Bronchial epithelial cell (primary cell): ENCODE results near the gene IL24. TPM values are rescaled to one million over a fixed set of nuclear protein-coding genes. Genes with fewer than 3 reads are reported as not detected.

ENCODE experiments used
- DNase-seq: peaks from one replicate; pipeline ENCODE4 v3.0.0-alpha.2; 2010; ENCODE audit warnings: low read depth
- FAIRE-seq: peaks from 2 replicates; lab custom pipeline; 2011; peaks lifted over from hg19 to GRCh38; lab: Jason Lieb, UNC
- H3K27me3 ChIP-seq: 2 replicates; pipeline ENCODE4 v1.5.1; 2011; ENCODE audit warnings: low read length; ENCODE audit not compliant: control insufficient read depth, insufficient read depth
- H3K36me3 ChIP-seq: 2 replicates; pipeline ENCODE4 v1.5.1; 2011; ENCODE audit warnings: low read length; ENCODE audit not compliant: control insufficient read depth, insufficient read depth
- H3K4me3 ChIP-seq: 2 replicates; pipeline ENCODE4 v1.5.1; 2011; ENCODE audit warnings: mild to moderate bottlenecking, low read depth, low read length, control low read depth
- total RNA-seq: library from RNA; depleted of rRNA; stranded (reverse); fragments of >200 nt; gene quantifications from 2 replicates; pipeline ENCODE4 v1.2.1, GENCODE V29; 2014
- TF ChIP-seq, protein P1 (sequence below): IDR thresholded peaks from 2 replicates; pipeline ENCODE4 v1.5.1; 2011; ENCODE audit warnings: mild to moderate bottlenecking, moderate library complexity, low read length, control low read depth, inconsistent platforms; ENCODE audit not compliant: insufficient read depth, severe bottlenecking

Gene IL24
- total RNA-seq, 1 donor from 2014 or later: 0.26 TPM

DNA sequence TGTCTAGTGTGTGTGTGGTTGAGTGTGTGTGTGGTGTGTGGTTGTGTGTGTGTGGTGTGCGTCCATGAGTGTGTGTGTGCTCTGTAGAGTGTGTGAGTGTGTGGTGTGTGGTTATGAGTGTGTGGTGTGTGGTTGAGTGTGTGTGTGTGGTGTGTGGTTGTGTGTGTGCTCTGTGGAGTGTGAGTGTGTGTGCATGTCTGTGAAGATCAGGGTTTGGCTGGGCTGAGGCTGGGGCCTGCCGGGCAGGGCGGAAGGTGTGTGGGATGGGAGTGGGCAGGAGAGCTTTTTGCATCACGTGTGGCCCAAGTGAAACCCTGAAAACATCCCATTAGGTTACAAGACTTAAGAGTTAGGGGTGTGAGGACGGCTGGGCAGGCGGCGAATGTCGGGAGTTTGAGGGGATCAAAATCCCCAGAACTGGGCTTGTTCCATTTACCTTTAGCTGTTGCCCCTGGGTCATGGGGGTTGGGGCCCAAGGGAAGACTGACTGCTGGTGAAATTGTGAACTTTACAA, 27.4 kb downstream of the IL24 start:
- no peak for DNase-seq
- Histone ChIP-seq H3K36me3 (no peaks in the 10 kb centered on the region), H3K27me3 (no peaks in the 10 kb centered on the region), H3K4me3 (no peak overlapping the region)
- FAIRE-seq: no peak
- TF ChIP-seq, protein P1, sequence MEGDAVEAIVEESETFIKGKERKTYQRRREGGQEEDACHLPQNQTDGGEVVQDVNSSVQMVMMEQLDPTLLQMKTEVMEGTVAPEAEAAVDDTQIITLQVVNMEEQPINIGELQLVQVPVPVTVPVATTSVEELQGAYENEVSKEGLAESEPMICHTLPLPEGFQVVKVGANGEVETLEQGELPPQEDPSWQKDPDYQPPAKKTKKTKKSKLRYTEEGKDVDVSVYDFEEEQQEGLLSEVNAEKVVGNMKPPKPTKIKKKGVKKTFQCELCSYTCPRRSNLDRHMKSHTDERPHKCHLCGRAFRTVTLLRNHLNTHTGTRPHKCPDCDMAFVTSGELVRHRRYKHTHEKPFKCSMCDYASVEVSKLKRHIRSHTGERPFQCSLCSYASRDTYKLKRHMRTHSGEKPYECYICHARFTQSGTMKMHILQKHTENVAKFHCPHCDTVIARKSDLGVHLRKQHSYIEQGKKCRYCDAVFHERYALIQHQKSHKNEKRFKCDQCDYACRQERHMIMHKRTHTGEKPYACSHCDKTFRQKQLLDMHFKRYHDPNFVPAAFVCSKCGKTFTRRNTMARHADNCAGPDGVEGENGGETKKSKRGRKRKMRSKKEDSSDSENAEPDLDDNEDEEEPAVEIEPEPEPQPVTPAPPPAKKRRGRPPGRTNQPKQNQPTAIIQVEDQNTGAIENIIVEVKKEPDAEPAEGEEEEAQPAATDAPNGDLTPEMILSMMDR: no peak

DNA sequence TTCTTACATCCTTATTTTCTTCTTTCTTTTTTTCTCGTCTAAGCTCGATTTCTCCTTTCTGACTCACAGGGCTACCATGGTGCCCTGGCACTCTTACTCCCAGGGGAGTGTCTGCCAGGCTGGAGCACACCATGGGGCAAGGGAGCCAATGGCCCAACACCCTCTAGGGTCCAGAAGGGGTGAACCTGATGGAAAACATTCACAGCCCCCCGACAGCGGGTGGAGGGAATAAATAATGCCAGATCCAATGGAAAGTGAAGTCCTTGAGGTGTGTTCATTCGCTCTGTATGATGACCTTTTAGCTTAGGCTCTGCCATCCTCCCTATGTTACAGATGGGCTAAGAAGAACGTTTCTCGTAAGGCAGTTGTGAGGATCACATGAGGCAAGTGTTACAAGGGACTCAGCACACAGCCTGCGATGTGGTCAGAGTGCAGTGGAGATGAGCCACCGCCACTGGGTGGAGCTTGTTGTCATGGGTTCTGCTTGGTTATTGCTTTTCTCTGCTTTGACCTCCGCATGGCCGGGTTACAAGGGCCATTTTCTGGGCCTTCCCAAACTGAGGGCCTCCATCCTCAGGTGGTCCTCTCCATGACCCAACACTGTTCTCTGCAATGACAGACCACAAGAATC, 28.0 kb downstream of the IL24 start:
- H3K27me3 ChIP-seq: no peaks in the 10 kb centered on the region
- no peak overlapping the region for H3K4me3 ChIP-seq
- DNase-seq (no peak), FAIRE-seq (no peak)
- H3K36me3 ChIP-seq: no peaks in the 10 kb centered on the region
- TF ChIP-seq, protein P1: no peak

DNA sequence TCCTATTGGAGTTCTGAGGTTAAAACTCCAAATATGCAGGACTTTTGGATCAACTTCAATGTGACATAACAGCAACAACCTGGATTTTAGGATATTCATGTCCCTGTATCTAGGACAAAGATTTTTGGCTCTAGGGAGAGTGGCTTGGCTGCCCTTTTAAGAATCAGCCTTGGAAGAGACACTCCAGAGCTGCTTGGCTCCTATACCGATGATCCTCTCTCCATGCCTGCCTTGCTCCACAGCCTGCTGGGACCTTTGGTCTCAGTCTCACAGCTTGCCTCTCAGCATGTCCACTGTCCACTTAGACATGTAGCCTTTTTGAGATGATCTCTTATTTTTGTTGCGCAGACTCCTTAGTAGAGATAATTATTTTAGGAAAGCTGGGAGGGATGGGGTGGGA, 29.0 kb downstream of the IL24 start:
- Histone ChIP-seq H3K36me3 (no peaks in the 10 kb centered on the region), H3K4me3 (no peak overlapping the region), H3K27me3 (no peaks in the 10 kb centered on the region)
- DNase-seq (no peak), FAIRE-seq (no peak)
- TF ChIP-seq, protein P1: no peak

DNA sequence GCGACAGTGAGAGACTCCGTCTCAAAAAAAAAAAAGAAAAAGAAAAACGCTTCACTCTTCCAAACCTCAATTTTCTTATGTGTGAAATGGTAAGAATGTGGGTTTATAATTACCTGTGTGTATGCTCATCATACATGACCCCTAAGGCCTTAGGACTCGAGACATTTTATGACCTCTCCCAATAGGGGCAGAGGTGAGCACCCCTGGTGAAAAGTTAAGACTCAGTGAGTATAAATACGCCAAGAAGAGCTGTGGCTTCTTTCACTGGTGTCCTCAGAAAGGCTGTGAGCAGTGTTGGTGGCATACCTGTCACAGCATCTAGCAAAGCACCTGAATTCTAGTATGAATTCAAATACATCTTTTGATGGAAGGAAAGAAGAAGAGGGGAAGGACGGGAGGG, 32.3 kb downstream of the IL24 start:
- FAIRE-seq: no peak
- TF ChIP-seq, protein P1: no peak
- no peaks in the 10 kb centered on the region for H3K36me3 ChIP-seq
- DNase-seq: no peak
- no peak overlapping the region for H3K4me3 ChIP-seq
- H3K27me3 ChIP-seq: no peaks in the 10 kb centered on the region

DNA sequence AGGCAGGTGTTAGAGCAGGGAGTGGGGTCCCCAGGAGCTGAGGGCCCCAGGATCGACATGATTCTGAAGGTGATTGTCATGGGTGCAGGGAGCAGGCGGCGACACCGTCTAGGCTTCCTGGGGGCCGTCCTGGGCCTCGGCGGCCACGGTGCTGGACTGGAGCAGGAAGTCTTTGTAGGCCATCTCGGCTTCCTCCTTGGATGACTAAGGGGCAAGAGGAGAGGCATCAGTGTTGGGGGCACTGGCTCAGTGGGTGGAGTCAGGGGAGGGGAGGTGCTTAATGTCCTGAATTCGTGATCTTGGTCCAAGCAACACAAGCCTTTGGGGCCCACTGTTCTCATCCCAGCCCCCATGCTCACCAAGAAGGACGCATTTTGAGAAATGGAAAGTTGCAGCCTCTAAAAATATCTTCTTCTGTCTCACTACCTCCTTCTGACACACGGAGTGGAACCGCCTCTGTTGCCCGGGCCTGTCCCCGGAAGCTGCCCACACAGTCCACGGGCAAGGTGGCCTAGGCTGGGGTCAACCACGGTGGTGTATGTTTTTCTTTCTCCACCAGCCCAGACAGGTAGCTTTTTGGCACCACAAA, 33.1 kb downstream of the IL24 start:
- Histone ChIP-seq H3K27me3 (no peaks in the 10 kb centered on the region), H3K36me3 (no peaks in the 10 kb centered on the region), H3K4me3 (no peak overlapping the region)
- FAIRE-seq (no peak), DNase-seq (peak; percentile 34)
- TF ChIP-seq, protein P1: no peak
